Ammon's horn (tissue), 1 donor: Measurements from ENCODE around the gene ASCC3.

Experiments
- DNase-seq: peaks from one replicate; pipeline ENCODE4 v3.0.0-alpha.2; 2016; ENCODE audit warnings: low spot score

The ASCC3 gene

DNA sequence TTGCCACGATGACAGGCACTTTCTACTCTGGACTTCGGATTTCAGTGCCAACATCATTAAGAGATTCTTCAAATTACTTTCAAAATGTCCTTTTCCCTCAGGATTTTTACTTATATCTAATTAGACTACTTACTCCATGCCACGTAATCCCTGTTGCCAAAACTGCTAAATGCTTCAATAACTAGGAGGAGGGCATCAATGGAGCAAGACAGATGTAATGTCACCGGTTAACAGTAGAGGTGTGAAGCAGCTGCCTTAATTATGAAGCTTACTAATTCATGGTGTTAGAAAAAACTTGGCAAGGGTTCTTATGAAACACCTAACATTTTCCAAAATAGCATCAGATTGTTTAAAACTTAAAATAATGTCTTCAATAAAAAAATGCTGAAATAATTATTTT is 305.2 kb downstream of the ASCC3 start:
- DNase-seq, result no peak

DNA sequence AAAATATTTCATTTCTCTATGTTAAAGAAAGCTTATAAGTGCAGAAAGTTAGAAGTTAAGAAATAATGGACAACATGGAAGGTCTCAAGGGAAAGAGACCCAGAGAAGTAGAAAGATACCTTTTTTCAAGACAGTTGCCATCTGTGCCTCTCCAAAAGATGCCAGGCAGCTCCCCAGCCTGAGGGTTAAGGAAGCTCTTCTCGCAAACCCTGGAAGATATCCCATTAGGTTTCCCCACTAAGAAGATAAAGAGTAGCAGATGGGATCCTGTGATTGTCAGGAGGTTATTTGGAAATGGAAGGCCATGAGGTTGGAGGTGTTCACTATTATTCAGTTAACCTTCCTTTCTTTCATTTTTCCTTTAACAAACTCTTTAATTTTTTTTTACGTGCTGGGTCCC is 306.3 kb downstream of the ASCC3 start:
- DNase-seq, result no peak

GRCh38 chr6:100573166-100573565 is 308.0 kb downstream of the ASCC3 start:
- no peak for DNase-seq

- no peak for DNase-seq
These were observed 312.9 kb downstream of the ASCC3 start for GRCh38 chr6:100568255-100568654.

DNA sequence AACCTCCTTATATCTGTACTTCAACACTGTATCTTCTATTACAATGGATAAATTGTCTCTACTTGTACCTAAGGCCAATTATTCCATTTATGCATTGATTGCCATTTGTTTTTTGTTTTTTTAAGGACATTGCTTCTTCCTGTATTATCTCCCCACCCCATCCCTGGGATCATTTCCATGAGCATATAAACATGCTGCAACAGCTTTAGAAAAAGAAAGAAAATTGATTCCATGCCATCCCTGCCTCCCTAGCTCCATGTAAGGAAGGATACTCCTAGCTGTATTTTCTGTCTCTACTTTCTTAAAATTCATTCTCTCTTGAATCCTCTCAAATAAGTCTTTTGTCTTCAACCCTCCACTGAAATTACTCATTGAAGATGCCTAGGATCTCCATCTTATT is 314.6 kb downstream of the ASCC3 start:
- no peak for DNase-seq

- no peak for DNase-seq
These were observed 315.6 kb downstream of the ASCC3 start for GRCh38 chr6:100565439-100566104.

DNA sequence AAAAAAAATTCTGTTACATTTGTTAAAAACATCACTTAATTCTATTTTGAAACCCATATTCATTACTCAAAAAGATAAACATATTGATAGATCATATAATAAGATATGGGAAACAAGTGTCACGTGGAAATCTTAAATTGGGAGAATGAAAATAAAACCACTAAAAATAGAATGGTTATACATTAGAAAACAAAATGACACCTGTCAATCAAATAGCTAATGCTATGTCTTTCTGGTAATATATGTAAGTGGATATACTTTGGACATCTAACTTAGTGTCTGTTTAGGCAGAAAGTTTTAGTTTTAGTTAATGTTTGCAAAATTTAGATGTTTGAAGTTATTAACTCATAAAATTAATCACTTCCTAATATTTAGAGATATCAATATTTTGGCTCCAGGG is 321.3 kb downstream of the ASCC3 start:
- DNase-seq, result no peak

DNA sequence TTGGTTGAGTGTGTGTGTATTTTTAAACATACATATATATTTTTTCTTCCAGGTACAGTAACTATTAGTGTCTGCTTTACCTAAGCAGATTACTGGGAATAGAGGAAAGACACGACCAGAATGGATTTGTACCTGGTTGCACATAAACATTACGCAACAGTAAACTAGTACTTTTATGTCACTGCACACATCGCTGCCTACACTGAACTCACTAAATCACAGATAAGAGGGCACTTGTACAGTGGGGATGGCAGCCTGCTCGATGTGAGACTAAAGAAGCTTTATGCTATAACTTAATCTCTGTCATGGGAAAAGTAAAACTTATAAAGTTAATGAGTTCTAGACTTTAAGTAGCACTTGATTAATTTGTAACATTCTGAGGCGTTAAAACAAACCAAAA is 326.9 kb downstream of the ASCC3 start:
- no peak for DNase-seq

DNA sequence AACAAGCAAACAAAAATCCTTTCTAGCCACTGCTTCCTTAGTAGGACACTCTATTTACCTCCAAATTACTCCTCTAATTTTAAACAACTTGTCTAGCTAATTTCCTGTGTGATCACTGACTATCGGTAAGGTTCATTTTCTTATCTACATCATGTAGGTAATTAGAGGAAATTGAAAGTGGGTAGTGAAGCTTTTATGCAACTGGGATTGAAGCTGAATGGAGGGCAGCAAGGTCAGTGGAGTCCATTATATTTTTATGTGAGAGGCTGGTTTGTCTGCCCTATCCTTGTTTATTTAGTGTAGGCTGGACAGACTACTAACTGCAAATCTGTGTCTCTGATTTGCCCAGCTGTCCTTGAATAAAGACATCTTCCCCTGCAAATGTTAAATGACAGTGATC is 327.9 kb downstream of the ASCC3 start:
- DNase-seq, result no peak

GRCh38 chr6:100549406-100550167 is 331.5 kb downstream of the ASCC3 start:
- DNase-seq, result peak; percentile 2

GRCh38 chr6:100538086-100538485 is 343.0 kb downstream of the ASCC3 start:
- no peak for DNase-seq

DNA sequence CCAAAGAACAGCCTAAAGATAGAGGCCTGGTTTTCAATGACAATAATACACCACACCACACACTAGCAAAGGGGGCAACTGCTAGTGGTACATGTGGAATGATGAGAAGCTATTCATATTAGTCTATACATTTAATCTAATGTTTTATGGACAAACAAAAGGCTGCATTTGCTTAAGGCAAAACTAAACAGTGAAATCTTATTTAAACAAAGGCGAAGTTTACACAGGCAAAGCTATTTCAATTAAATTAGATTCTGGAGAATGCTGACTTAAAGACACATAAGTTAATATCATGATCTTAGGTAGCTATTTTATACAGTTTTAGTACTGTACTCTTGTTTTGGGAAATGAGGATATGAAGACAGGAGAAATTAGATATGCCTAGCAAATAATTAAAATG is 362.5 kb downstream of the ASCC3 start:
- DNase-seq, result no peak

- DNase-seq, result no peak
These were observed 363.5 kb downstream of the ASCC3 start for GRCh38 chr6:100517633-100518032.

DNA sequence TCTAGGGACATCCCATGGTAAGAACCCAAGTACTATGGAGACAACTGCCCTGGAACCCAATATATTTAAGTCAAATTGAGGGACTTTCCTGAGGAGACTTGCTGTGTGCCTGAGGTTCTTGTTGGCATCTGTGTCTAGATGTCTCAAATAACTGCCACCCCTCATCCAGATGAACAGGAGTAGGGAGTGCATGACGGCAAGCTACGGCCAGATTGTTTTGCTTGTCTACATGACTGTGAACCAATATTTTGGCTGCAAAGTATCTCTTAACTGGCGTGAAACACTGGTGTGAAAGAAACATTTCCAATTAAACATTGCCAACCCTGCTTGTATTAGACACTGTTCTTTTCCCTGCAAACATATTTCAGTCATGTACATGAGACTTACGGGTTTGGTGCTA is 364.0 kb downstream of the ASCC3 start:
- DNase-seq, result peak; percentile 39

DNA sequence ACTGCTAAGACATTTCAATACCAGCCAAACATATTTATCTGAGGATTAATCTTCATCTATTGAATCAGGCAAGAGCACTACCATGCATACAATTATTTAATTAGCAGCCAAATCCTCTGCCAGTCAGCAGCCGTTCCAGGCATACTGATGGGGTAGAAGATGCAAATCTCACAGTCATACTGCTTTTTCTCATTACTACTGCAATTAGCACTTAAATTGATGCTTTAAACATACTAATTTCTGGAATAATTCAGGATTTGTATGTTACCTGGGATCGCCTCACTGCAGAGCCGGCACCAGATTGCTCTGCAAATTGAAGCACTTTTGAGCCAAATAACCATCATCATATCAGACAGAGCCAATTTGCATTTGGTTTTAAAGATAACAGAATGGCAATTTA is 366.5 kb downstream of the ASCC3 start:
- DNase-seq, result no peak

DNA sequence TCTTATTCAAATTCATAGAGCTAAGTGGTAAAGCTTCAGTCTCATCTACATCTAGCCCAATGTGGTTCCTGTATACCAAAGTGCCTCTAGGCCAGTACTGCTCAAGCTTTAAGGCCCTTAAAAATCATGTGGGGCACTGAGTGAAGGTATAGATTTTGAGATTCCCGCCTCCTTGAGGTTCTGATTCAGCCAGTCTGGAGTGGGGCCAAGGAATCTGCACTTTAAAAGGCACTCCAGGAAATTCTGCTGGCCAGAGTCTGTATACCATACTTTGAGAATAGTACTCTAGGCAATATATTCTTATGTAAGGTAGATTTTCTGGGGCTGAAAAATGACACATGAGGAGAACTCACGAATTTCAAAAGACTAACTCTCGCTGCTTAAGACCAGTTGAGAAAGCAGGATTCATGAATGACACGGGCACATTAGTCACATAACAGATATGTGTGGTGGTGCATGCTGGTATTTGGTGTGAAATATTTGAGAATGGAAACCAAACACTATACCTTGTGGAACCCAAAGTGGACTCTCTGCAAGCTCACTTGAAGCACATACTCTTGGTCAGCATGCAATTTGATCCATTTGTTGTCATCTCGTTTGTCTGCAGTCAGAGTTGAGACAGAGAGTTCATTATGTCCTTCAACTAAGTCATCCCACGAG is 368.8 kb downstream of the ASCC3 start:
- no peak for DNase-seq

- no peak for DNase-seq
These were observed 372.0 kb downstream of the ASCC3 start for GRCh38 chr6:100509101-100509500.

DNA sequence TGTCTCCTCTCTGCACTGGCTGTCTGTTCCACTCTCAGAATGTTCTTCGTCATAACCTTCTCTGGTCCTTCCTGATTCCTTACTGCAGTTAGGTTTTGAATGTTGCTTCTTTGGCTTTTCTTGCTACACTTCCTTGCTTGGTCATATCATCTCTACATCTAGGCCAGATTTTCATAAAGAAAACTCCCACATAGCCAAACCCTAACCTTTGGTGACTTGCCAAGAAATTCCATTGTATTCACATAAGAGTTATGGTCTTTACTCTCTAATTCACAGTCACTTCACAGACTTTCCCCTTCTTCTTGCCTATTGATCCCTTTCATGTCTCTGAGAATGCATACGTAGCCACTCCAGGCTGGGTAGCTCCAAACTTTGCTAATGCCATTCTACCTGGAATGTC is 374.5 kb downstream of the ASCC3 start:
- no peak for DNase-seq

DNA sequence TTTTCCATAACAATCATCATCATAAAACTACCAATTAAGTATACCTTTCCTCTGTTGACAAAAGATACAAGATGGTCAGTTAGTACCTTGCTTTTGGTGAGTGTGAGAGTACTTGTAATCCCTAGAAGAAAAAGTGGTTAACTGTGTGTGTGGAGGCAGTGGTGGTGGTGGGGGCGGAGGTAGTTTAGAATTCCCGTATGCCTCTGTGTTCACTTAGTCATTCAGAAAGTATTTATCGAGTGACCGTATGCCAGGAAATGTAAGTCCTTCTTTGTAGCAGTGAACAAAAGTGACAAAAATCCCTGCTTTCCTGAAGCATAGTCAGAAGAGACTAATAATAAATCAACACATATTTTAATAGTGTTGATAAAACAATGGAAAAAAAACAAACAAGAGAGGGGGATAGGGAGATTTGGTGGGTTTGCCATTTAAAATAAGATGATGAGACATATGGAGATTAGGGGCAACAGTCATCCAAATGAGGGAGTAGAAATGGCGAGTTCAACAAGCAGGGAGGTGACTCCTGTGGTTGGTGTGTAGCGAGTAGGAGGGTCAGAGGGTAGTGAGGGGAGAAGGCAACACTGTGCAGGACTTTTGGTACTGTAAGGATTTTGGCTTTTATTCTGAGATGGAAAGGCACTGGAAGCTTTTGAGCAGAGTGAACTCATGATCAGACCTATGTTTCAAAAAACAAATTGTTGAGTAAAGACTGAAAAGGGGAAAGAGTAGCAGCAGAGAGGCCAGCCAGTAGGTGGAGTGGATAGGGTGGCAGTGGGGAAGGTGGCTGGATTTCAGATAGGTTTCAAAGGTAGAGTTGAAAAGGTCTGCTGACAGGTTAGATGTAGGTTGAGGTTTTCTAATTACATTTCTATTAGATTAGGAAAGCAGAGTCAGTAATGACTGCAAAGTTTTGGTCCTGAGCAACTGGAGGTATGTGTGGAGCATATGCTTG is 376.1 kb downstream of the ASCC3 start:
- no peak for DNase-seq

- no peak for DNase-seq
These were observed 378.0 kb downstream of the ASCC3 start for GRCh38 chr6:100503043-100503705.

DNA sequence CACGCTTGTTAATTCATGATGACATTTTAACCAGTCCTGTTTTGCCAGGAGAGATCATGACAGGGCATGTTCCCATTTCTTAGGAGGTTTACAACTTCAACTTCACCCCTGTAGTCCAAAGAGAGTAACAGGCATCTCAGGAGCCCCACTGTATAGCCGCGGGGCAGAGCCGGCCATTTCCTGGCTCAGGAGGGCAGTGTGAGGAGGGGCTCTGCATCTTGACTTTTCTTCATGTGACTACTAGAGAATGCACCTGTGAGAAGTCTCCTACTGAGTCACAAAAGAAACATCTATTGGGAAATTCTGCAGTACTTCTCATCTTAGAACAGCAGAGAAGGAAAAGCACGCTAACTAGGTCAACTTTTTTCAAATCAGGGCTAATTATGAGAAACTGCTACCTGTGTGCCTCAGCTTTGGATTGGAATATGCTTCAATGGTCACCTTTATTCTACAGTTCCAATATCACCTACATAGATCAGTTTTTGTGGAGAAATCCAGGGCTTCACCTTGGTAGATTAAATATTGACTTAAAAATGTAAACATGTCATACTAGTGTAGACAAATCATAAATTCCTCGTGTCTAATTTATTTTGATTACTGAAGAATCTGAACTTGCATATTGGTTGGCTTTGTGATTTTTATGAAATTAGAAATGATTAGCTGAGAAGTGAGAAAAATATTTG is 387.8 kb downstream of the ASCC3 start:
- no peak for DNase-seq
